HCT116 (cell line): ENCODE data around the gene PITRM1. TPM values are rescaled to one million over a fixed set of nuclear protein-coding genes. Genes with fewer than 3 reads are reported as not detected.

ENCODE experiments used
- ATAC-seq: fragments of 200-7000 bp; cut with Tn5 transposase; 2 replicates; pipeline ENCODE4 v1.9.1; 2020; ENCODE audit warnings: mild to moderate bottlenecking, moderate library complexity
- BruUV-seq: library from RNA; stranded (reverse); fragments of 400-500 nt; replicated peaks from 2 replicates; lab custom pipeline; 2021; lab: Mats Ljungman, UMichigan
- CTCF ChIA-PET: fragments of 300-600 bp; sonication (Branson Sonifier 250); formaldehyde crosslinking; loops from one replicate; lab custom pipeline; 2021; ENCODE audit warnings: antibody characterized with exemption; lab: Charles Lee
- POLR2A ChIA-PET: fragments of 300-600, 350-600 bp; sonication (Branson Sonifier 250); formaldehyde crosslinking; loops from one replicate; lab custom pipeline; 2021; ENCODE audit warnings: antibody characterized with exemption; lab: Charles Lee
- RAD21 ChIA-PET, 2 experiments: fragments of 300-600 bp; sonication (Branson Sonifier 250); formaldehyde crosslinking; loops; one replicate each; lab custom pipeline; 2023; ENCODE audit warnings: low total read pairs in 2 of 2; ENCODE audit not compliant: uncharacterized antibody in 2 of 2, unreplicated experiment in 2 of 2, low non-redundant PET in 1 of 2; lab: Charles Lee
- DNase-seq: peaks from one replicate; pipeline ENCODE4 v3.0.0-alpha.2; 2010; ENCODE audit warnings: low read depth, low spot score
- H2AFZ ChIP-seq: fragments of 200-600 bp; shearing (Covaris generic), sonication (generic); 2 replicates; pipeline ENCODE4 v1.6.1; 2017; ENCODE audit warnings: low read depth, mixed run types, mixed read lengths, antibody characterized with exemption, low read length; ENCODE audit not compliant: poor library complexity, severe bottlenecking
- H3K27ac ChIP-seq: 2 replicates; pipeline ENCODE4 v1.5.1; 2012; ENCODE audit warnings: low read depth, low read length
- H3K27me3 ChIP-seq: fragments of 200-600 bp; sonication (generic); 2 replicates; pipeline ENCODE4 v1.6.1; 2016; ENCODE audit warnings: mixed run types, low read length, mixed read lengths; ENCODE audit not compliant: insufficient read depth
- H3K36me3 ChIP-seq, 2 experiments: fragments of 200-500 bp in 1 of 2; fragments of 200-600 bp in 1 of 2; sonication (Bioruptor generic) in 1 of 2; sonication (generic) in 1 of 2; 2 replicates each; pipeline versions ENCODE4 v1.5.1 to v1.6.1; 2014 to 2016; ENCODE audit warnings: low read length in 2 of 2, inconsistent platforms in 1 of 2, mixed read lengths in 1 of 2, mixed run types in 1 of 2; ENCODE audit not compliant: insufficient read depth in 2 of 2, control insufficient read depth in 1 of 2
- H3K4me1 ChIP-seq, 2 experiments: fragments of 200-600 bp in 1 of 2; sonication (generic) in 1 of 2; 2 replicates each; pipeline versions ENCODE4 v1.5.1 to v1.6.1; 2012 to 2017; ENCODE audit warnings: low read length in 2 of 2, inconsistent platforms in 1 of 2, mild to moderate bottlenecking in 1 of 2, mixed read lengths in 1 of 2, mixed run types in 1 of 2, moderate library complexity in 1 of 2; ENCODE audit not compliant: insufficient read depth in 2 of 2, control insufficient read depth in 1 of 2
- H3K4me2 ChIP-seq: fragments of 200-600 bp; sonication (generic); 2 replicates; pipeline ENCODE4 v1.6.1; 2017; ENCODE audit warnings: mixed run types, low read length, mixed read lengths
- H3K4me3 ChIP-seq, 2 experiments: fragments of 200-600 bp in 1 of 2; sonication (generic) in 1 of 2; replicated peaks in 1 of 2; 2 replicates each; pipeline ENCODE4 v1.5.1; 2011 to 2016; ENCODE audit warnings: low read length in 2 of 2, control low read depth in 1 of 2, low read depth in 1 of 2, mild to moderate bottlenecking in 1 of 2, mixed read lengths in 1 of 2, mixed run types in 1 of 2
- H3K79me2 ChIP-seq: fragments of 200-600 bp; sonication (generic); 2 replicates; pipeline ENCODE4 v1.6.1; 2017; ENCODE audit warnings: mild to moderate bottlenecking, mixed run types, low read length, moderate library complexity, mixed read lengths; ENCODE audit not compliant: insufficient read depth
- H3K9ac ChIP-seq: fragments of 200-600 bp; sonication (generic); 2 replicates; pipeline ENCODE4 v1.6.1; 2016; ENCODE audit warnings: low read length, mixed read lengths
- H3K9me2 ChIP-seq: fragments of 200-600 bp; sonication (generic), shearing (Covaris generic); 2 replicates; pipeline ENCODE4 v1.6.1; 2017; ENCODE audit warnings: mixed run types, mild to moderate bottlenecking, moderate library complexity; ENCODE audit not compliant: insufficient read depth
- H3K9me3 ChIP-seq, 2 experiments: fragments of 200-500 bp in 1 of 2; fragments of 200-600 bp in 1 of 2; sonication (Bioruptor generic) in 1 of 2; sonication (generic) in 1 of 2; 2 replicates each; pipeline ENCODE4 v1.6.1; 2014 to 2017; ENCODE audit warnings: low read length in 2 of 2, mixed read lengths in 2 of 2, inconsistent platforms in 1 of 2, low read depth in 1 of 2, mild to moderate bottlenecking in 1 of 2, mixed run types in 1 of 2, moderate library complexity in 1 of 2; ENCODE audit not compliant: control insufficient read depth in 1 of 2, insufficient read depth in 1 of 2
- H4K20me1 ChIP-seq: fragments of 200-600 bp; sonication (generic), shearing (Covaris generic); 2 replicates; pipeline ENCODE4 v1.6.1; 2017; ENCODE audit warnings: mixed run types, mild to moderate bottlenecking, moderate library complexity; ENCODE audit not compliant: insufficient read depth
- CBX3 ChIP-seq: IDR thresholded peaks from 2 replicates; pipeline ENCODE4 v1.6.1; 2012; ENCODE audit warnings: low read depth
- CEBPB ChIP-seq: IDR thresholded peaks from 2 replicates; pipeline ENCODE4 v1.6.1; 2012; ENCODE audit warnings: low read depth
- EGR1 ChIP-seq: IDR thresholded peaks from 2 replicates; pipeline ENCODE4 v1.6.1; 2012; ENCODE audit warnings: low read depth
- ELF1 ChIP-seq: IDR thresholded peaks from 2 replicates; pipeline ENCODE4 v1.6.1; 2012; ENCODE audit warnings: low read depth, borderline replicate concordance
- EZH2phosphoT487 ChIP-seq: fragments of 200-600 bp; IDR thresholded peaks from 2 replicates; pipeline ENCODE4 v1.6.1; 2018; ENCODE audit warnings: antibody characterized with exemption, borderline replicate concordance
- FOSL1 ChIP-seq: IDR thresholded peaks from 2 replicates; pipeline ENCODE4 v1.6.1; 2012; ENCODE audit warnings: low read depth
- JUND ChIP-seq: IDR thresholded peaks from 2 replicates; pipeline ENCODE4 v1.6.1; 2012
- MAX ChIP-seq: IDR thresholded peaks from 2 replicates; pipeline ENCODE4 v1.6.1; 2012
- POLR2A ChIP-seq: IDR thresholded peaks from 2 replicates; pipeline ENCODE4 v1.7.0; 2011; ENCODE audit warnings: borderline replicate concordance; ENCODE audit not compliant: insufficient read depth, insufficient read length; ENCODE audit errors: extremely low read depth
- POLR2AphosphoS5 ChIP-seq: IDR thresholded peaks from 2 replicates; pipeline ENCODE4 v1.6.1; 2011; ENCODE audit warnings: mild to moderate bottlenecking, low read depth, low read length, moderate library complexity
- SIN3A ChIP-seq: IDR thresholded peaks from 2 replicates; pipeline ENCODE4 v1.6.1; 2012; ENCODE audit warnings: low read depth
- SP1 ChIP-seq: IDR thresholded peaks from 2 replicates; pipeline ENCODE4 v1.6.1; 2012; ENCODE audit warnings: low read depth
- TCF7L2 ChIP-seq: IDR thresholded peaks from 2 replicates; pipeline ENCODE4 v1.7.0; 2011; ENCODE audit warnings: borderline replicate concordance, inconsistent platforms; ENCODE audit not compliant: insufficient read depth, insufficient read length; ENCODE audit errors: extremely low read depth
- YY1 ChIP-seq: IDR thresholded peaks from 2 replicates; pipeline ENCODE4 v1.6.1; 2011; ENCODE audit warnings: low read length, low read depth, moderate library complexity, mild to moderate bottlenecking; ENCODE audit not compliant: insufficient replicate concordance; ENCODE audit errors: extremely low read depth
- ZFX ChIP-seq: fragments of 450-650 bp; IDR thresholded peaks from 2 replicates; pipeline ENCODE4 v1.6.1; 2017
- ZNF274 ChIP-seq: fragments of 200-500 bp; sonication (Bioruptor generic); IDR thresholded peaks from 2 replicates; pipeline ENCODE4 v1.6.1; 2014; ENCODE audit warnings: mild to moderate bottlenecking, low read depth, low read length, inconsistent platforms
- intact Hi-C: fragments of 100-400 bp; cut with micrococcal nuclease; formaldehyde crosslinking; loops from 2 replicates; pipeline ENCODE4 v1.10.0; 2022
- total RNA-seq: library from RNA; stranded (reverse); gene quantifications from one replicate; pipeline ENCODE4 v1.2.1, GENCODE V29; 2021; ENCODE audit not compliant: unreplicated experiment
- TF ChIP-seq, protein P1 (sequence below), 3 experiments: fragments of 200-600 bp in 1 of 3; sonication (generic) in 1 of 3; IDR thresholded peaks in 2 of 3; conservative IDR thresholded peaks in 1 of 3; 2 replicates each; pipeline ENCODE4 v1.5.1; 2012 to 2017; ENCODE audit warnings: low read depth in 2 of 3, low read length in 2 of 3, antibody characterized with exemption in 1 of 3, borderline replicate concordance in 1 of 3, control low read depth in 1 of 3, mild to moderate bottlenecking in 1 of 3, mixed read lengths in 1 of 3, mixed run types in 1 of 3, moderate library complexity in 1 of 3; ENCODE audit not compliant: insufficient read depth in 1 of 3
- TF ChIP-seq, protein P2 (sequence below): IDR thresholded peaks from 2 replicates; pipeline ENCODE4 v1.6.1; 2012
- TF ChIP-seq, protein P3 (sequence below): IDR thresholded peaks from 2 replicates; pipeline ENCODE4 v1.6.1; 2012; ENCODE audit warnings: low read depth

PITRM1 gene
- total RNA-seq, 1 experiment from 2014 or later = 59.5 TPM

DNA sequence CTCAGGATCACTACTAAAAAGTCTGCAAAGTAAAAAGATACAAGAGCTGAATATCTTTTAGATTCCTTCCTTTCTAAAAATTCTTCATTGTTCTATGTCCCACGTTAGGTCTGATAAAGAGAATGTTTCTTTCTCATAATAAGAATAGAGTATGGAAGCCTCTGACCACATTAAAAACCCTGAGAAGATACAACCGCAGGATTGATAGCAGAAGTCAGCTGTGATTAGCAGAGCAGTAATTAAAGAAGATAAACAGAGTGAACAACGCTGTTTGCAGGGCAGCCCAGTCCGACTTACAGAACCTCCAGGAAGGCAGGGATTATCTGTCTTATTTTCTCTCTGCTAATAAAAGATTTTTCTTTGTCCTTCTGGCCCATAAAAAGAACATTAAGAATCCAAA lies 31.4 kb upstream of the PITRM1 start:
- no peak overlapping the region for H3K4me2 ChIP-seq
- H3K9me2 ChIP-seq = no peaks in the 10 kb centered on the region
- no peak overlapping the region for H2AFZ ChIP-seq
- intact Hi-C loops = no loop called here
- DNase-seq = no peak
- ChIA-PET CTCF (no interaction called here), RAD21 (no interaction called here), POLR2A (no interaction called here)
- no peak overlapping the region for H3K27ac ChIP-seq
- no peak for ATAC-seq
- H3K4me1 ChIP-seq = no peaks in the 10 kb centered on the region
- no peak overlapping the region for H3K9ac ChIP-seq
- BruUV-seq = no TSS peak
- no peak overlapping the region for H3K4me3 ChIP-seq
- peaks cover 20% of the 10 kb centered on the region; the same call in 1 of the 2 replicates for H3K27me3 ChIP-seq
- H3K36me3 ChIP-seq = no peaks in the 10 kb centered on the region
- no peaks in the 10 kb centered on the region for H3K79me2 ChIP-seq
- no peaks in the 10 kb centered on the region for H4K20me1 ChIP-seq
- TF ChIP-seq MAX (no peak), EGR1 (no peak), ZNF274 (no peak), FOSL1 (no peak), EZH2phosphoT487 (no peak), YY1 (no peak), ELF1 (no peak), CBX3 (no peak), TCF7L2 (no peak), JUND (no peak), SIN3A (no peak), CEBPB (no peak), POLR2A (no peak), POLR2AphosphoS5 (no peak), ZFX (no peak), SP1 (no peak)
- TF ChIP-seq, protein P1, sequence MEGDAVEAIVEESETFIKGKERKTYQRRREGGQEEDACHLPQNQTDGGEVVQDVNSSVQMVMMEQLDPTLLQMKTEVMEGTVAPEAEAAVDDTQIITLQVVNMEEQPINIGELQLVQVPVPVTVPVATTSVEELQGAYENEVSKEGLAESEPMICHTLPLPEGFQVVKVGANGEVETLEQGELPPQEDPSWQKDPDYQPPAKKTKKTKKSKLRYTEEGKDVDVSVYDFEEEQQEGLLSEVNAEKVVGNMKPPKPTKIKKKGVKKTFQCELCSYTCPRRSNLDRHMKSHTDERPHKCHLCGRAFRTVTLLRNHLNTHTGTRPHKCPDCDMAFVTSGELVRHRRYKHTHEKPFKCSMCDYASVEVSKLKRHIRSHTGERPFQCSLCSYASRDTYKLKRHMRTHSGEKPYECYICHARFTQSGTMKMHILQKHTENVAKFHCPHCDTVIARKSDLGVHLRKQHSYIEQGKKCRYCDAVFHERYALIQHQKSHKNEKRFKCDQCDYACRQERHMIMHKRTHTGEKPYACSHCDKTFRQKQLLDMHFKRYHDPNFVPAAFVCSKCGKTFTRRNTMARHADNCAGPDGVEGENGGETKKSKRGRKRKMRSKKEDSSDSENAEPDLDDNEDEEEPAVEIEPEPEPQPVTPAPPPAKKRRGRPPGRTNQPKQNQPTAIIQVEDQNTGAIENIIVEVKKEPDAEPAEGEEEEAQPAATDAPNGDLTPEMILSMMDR (IDR thresholded peaks at IDR 0.05 in 2 of 3, conservative IDR thresholded peaks at IDR 0.05 in 1 of 3; ENCODE audit: borderline replicate concordance in 1 of 3, insufficient read depth in 1 of 3, low read depth in 2 of 3, low read length in 2 of 3) = no peak
- TF ChIP-seq, protein P2, sequence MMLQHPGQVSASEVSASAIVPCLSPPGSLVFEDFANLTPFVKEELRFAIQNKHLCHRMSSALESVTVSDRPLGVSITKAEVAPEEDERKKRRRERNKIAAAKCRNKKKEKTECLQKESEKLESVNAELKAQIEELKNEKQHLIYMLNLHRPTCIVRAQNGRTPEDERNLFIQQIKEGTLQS = no peak
- TF ChIP-seq, protein P3, sequence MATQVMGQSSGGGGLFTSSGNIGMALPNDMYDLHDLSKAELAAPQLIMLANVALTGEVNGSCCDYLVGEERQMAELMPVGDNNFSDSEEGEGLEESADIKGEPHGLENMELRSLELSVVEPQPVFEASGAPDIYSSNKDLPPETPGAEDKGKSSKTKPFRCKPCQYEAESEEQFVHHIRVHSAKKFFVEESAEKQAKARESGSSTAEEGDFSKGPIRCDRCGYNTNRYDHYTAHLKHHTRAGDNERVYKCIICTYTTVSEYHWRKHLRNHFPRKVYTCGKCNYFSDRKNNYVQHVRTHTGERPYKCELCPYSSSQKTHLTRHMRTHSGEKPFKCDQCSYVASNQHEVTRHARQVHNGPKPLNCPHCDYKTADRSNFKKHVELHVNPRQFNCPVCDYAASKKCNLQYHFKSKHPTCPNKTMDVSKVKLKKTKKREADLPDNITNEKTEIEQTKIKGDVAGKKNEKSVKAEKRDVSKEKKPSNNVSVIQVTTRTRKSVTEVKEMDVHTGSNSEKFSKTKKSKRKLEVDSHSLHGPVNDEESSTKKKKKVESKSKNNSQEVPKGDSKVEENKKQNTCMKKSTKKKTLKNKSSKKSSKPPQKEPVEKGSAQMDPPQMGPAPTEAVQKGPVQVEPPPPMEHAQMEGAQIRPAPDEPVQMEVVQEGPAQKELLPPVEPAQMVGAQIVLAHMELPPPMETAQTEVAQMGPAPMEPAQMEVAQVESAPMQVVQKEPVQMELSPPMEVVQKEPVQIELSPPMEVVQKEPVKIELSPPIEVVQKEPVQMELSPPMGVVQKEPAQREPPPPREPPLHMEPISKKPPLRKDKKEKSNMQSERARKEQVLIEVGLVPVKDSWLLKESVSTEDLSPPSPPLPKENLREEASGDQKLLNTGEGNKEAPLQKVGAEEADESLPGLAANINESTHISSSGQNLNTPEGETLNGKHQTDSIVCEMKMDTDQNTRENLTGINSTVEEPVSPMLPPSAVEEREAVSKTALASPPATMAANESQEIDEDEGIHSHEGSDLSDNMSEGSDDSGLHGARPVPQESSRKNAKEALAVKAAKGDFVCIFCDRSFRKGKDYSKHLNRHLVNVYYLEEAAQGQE = no peak
- H3K9me3 ChIP-seq = no peaks in the 10 kb centered on the region
